HEK293 (cell line): ENCODE data around the gene LMAN2L.

ENCODE experiments used
- CTCF ChIA-PET: fragments of 350-600 bp; formaldehyde crosslinking; extraction: SDS; loops from one replicate; lab custom pipeline; 2021; ENCODE audit warnings: antibody characterized with exemption; lab: Yijun Ruan, JAX
- POLR2A ChIA-PET: fragments of 300-600 bp; formaldehyde crosslinking; extraction: SDS; loops from one replicate; lab custom pipeline; 2020; ENCODE audit warnings: antibody characterized with exemption, inconsistent platforms; lab: Yijun Ruan, JAX
- H3K27ac ChIP-seq: fragments of 200-500 bp; sonication (Bioruptor generic); 2 replicates; pipeline ENCODE4 v1.5.1; 2014; ENCODE audit warnings: low read depth, low read length, control low read depth, inconsistent platforms; ENCODE audit errors: extremely low read depth
- H3K36me3 ChIP-seq, 2 experiments: fragments of 200-500 bp in 1 of 2; sonication (Bioruptor generic) in 1 of 2; 1 replicate in 1 of 2; 2 replicates in 1 of 2; pipeline ENCODE4 v1.5.1; 2014 to 2017; ENCODE audit warnings: inconsistent platforms in 2 of 2, low read length in 2 of 2; ENCODE audit not compliant: control insufficient read depth in 2 of 2, insufficient read depth in 1 of 2
- H3K4me1 ChIP-seq: fragments of 200-500 bp; sonication (Bioruptor generic); 2 replicates; pipeline ENCODE4 v1.5.1; 2014; ENCODE audit warnings: mild to moderate bottlenecking, low read length, inconsistent platforms; ENCODE audit not compliant: control insufficient read depth, insufficient read depth
- H3K4me3 ChIP-seq: 2 replicates; pipeline ENCODE4 v1.5.1; 2011; ENCODE audit warnings: low read depth, mild to moderate bottlenecking, control low read depth, low read length, moderate library complexity
- H3K9me3 ChIP-seq: fragments of 200-500 bp; sonication (Bioruptor generic); 2 replicates; pipeline ENCODE4 v1.5.1; 2014; ENCODE audit warnings: low read depth, low read length, inconsistent platforms; ENCODE audit not compliant: control insufficient read depth, insufficient read depth
- BCL11A ChIP-seq: fragments of 450-650 bp; formaldehyde crosslinking; IDR thresholded peaks from 2 replicates; pipeline ENCODE4 v1.5.1; 2016; ENCODE audit warnings: low read depth, missing biosample characterization, missing genetic modification characterization
- EGR2 ChIP-seq: fragments of 450-650 bp; formaldehyde crosslinking; IDR thresholded peaks from 2 replicates; pipeline ENCODE4 v1.5.1; 2016; ENCODE audit warnings: low read depth, missing biosample characterization, missing genetic modification characterization
- IKZF3 ChIP-seq: fragments of 450-650 bp; IDR thresholded peaks from 2 replicates; pipeline ENCODE4 v1.5.0; 2018; ENCODE audit warnings: missing biosample characterization, mild to moderate bottlenecking, missing genetic modification characterization, moderate library complexity
- KLF1 ChIP-seq: fragments of 450-650 bp; formaldehyde crosslinking; IDR thresholded peaks from 2 replicates; pipeline ENCODE4 v1.5.1; 2016; ENCODE audit warnings: missing biosample characterization, missing genetic modification characterization
- MEIS1 ChIP-seq: sonication (generic); formaldehyde crosslinking; IDR thresholded peaks from 2 replicates; pipeline ENCODE4 v1.8.1; 2022; ENCODE audit warnings: missing genetic modification reagents, mild to moderate bottlenecking, borderline replicate concordance
- REPIN1 ChIP-seq: fragments of 450-650 bp; formaldehyde crosslinking; IDR thresholded peaks from 2 replicates; pipeline ENCODE4 v1.5.1; 2017; ENCODE audit warnings: missing biosample characterization, missing genetic modification characterization, low read depth
- SETDB1 ChIP-seq: IDR thresholded peaks from one replicate; pipeline ENCODE4 v1.6.1; 2017; ENCODE audit warnings: mild to moderate bottlenecking, low read length, moderate library complexity, mixed read lengths; ENCODE audit not compliant: insufficient read length
- SP2 ChIP-seq: fragments of 450-650 bp; formaldehyde crosslinking; IDR thresholded peaks from 2 replicates; pipeline ENCODE4 v1.5.1; 2016; ENCODE audit warnings: missing biosample characterization, missing genetic modification characterization
- ZBTB48 ChIP-seq: fragments of 450-650 bp; formaldehyde crosslinking; IDR thresholded peaks from 2 replicates; pipeline ENCODE4 v1.5.1; 2016; ENCODE audit warnings: missing biosample characterization, missing genetic modification characterization
- ZFHX2 ChIP-seq: fragments of 450-650 bp; formaldehyde crosslinking; conservative IDR thresholded peaks from 2 replicates; pipeline ENCODE4 v1.5.1; 2016; ENCODE audit warnings: missing biosample characterization, missing genetic modification characterization
- ZNF132 ChIP-seq: fragments of 450-650 bp; formaldehyde crosslinking; IDR thresholded peaks from 2 replicates; pipeline ENCODE4 v1.5.1; 2017; ENCODE audit warnings: missing biosample characterization, missing genetic modification characterization, borderline replicate concordance
- ZNF221 ChIP-seq: fragments of 450-650 bp; formaldehyde crosslinking; IDR thresholded peaks from 2 replicates; pipeline ENCODE4 v1.5.1; 2017; ENCODE audit warnings: missing biosample characterization, missing genetic modification characterization, borderline replicate concordance
- ZNF274 ChIP-seq, 2 experiments: fragments of 200-500 bp in 1 of 2; fragments of 450-650 bp in 1 of 2; sonication (Bioruptor generic) in 1 of 2; formaldehyde crosslinking in 1 of 2; IDR thresholded peaks; 2 replicates each; pipeline versions ENCODE4 v1.5.1 to v1.6.1; 2014 to 2016; ENCODE audit warnings: borderline replicate concordance in 1 of 2, inconsistent platforms in 1 of 2, low read length in 1 of 2, missing biosample characterization in 1 of 2, missing genetic modification characterization in 1 of 2
- ZNF292 ChIP-seq: fragments of 450-650 bp; formaldehyde crosslinking; IDR thresholded peaks from 2 replicates; pipeline ENCODE4 v1.5.1; 2016; ENCODE audit warnings: low read depth, missing biosample characterization, missing genetic modification characterization, borderline replicate concordance
- ZNF404 ChIP-seq: fragments of 450-650 bp; formaldehyde crosslinking; IDR thresholded peaks from 2 replicates; pipeline ENCODE4 v1.5.1; 2017; ENCODE audit warnings: missing biosample characterization, missing genetic modification characterization
- ZNF549 ChIP-seq: fragments of 450-650 bp; IDR thresholded peaks from 2 replicates; pipeline ENCODE4 v1.5.1; 2018; ENCODE audit warnings: missing biosample characterization, missing genetic modification characterization, mild to moderate bottlenecking, inconsistent platforms, moderate library complexity
- ZNF555 ChIP-seq: fragments of 450-650 bp; formaldehyde crosslinking; conservative IDR thresholded peaks from 2 replicates; pipeline ENCODE4 v1.5.1; 2017; ENCODE audit warnings: missing biosample characterization, mild to moderate bottlenecking, missing genetic modification characterization, inconsistent platforms
- ZNF621 ChIP-seq: fragments of 450-650 bp; formaldehyde crosslinking; IDR thresholded peaks from 2 replicates; pipeline ENCODE4 v1.5.1; 2017; ENCODE audit warnings: missing biosample characterization, missing genetic modification characterization
- ZNF670 ChIP-seq: fragments of 450-650 bp; formaldehyde crosslinking; IDR thresholded peaks from 2 replicates; pipeline ENCODE4 v1.5.1; 2016; ENCODE audit warnings: missing biosample characterization, missing genetic modification characterization, low read depth
- ZNF707 ChIP-seq: fragments of 450-650 bp; formaldehyde crosslinking; IDR thresholded peaks from 2 replicates; pipeline ENCODE4 v1.5.1; 2016; ENCODE audit warnings: missing biosample characterization, missing genetic modification characterization
- TF ChIP-seq, protein P1 (sequence below): fragments of 450-650 bp; formaldehyde crosslinking; IDR thresholded peaks from 2 replicates; pipeline ENCODE4 v1.5.1; 2016; ENCODE audit warnings: missing biosample characterization, missing genetic modification characterization
- TF ChIP-seq, protein P2 (sequence below): fragments of 450-650 bp; formaldehyde crosslinking; IDR thresholded peaks from 2 replicates; pipeline ENCODE4 v1.5.1; 2016; ENCODE audit warnings: missing biosample characterization, missing genetic modification characterization
- TF ChIP-seq, protein P3 (sequence below): fragments of 450-650 bp; formaldehyde crosslinking; IDR thresholded peaks from 2 replicates; pipeline ENCODE4 v1.5.1; 2016; ENCODE audit warnings: missing biosample characterization, missing genetic modification characterization
- TF ChIP-seq, protein P4 (sequence below): fragments of 450-650 bp; IDR thresholded peaks from 2 replicates; pipeline ENCODE4 v1.5.1; 2018; ENCODE audit warnings: missing biosample characterization, mild to moderate bottlenecking, missing genetic modification characterization

Gene LMAN2L

DNA sequence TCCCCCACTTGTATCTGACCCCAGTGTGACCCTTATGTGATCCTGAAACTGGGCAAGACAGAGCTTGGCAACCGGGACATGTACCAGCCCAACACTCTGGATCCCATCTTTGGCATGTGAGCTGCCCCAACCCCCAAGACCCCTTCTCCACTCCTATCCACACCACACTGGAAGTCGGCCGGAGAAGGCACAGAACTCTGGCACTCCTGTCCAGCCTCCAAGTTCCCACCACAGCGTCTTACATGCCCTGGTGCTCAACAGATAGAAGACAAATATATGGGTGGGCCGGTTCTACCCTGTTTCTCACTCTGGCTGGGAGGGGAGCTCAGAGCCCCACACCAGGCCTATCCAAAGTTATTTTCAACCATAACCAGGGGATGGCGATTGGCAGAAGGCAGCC is 40.8 kb downstream of the LMAN2L start (continued):
- TF ChIP-seq SP2 (tag by site-specific recombination) (no peak), ZBTB48 (tag by site-specific recombination) (no peak), REPIN1 (tag by site-specific recombination) (no peak), KLF1 (tag by site-specific recombination) (no peak), EGR2 (tag by site-specific recombination) (no peak)
- TF ChIP-seq, protein P1, sequence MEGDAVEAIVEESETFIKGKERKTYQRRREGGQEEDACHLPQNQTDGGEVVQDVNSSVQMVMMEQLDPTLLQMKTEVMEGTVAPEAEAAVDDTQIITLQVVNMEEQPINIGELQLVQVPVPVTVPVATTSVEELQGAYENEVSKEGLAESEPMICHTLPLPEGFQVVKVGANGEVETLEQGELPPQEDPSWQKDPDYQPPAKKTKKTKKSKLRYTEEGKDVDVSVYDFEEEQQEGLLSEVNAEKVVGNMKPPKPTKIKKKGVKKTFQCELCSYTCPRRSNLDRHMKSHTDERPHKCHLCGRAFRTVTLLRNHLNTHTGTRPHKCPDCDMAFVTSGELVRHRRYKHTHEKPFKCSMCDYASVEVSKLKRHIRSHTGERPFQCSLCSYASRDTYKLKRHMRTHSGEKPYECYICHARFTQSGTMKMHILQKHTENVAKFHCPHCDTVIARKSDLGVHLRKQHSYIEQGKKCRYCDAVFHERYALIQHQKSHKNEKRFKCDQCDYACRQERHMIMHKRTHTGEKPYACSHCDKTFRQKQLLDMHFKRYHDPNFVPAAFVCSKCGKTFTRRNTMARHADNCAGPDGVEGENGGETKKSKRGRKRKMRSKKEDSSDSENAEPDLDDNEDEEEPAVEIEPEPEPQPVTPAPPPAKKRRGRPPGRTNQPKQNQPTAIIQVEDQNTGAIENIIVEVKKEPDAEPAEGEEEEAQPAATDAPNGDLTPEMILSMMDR (tag by site-specific recombination) = no peak

DNA sequence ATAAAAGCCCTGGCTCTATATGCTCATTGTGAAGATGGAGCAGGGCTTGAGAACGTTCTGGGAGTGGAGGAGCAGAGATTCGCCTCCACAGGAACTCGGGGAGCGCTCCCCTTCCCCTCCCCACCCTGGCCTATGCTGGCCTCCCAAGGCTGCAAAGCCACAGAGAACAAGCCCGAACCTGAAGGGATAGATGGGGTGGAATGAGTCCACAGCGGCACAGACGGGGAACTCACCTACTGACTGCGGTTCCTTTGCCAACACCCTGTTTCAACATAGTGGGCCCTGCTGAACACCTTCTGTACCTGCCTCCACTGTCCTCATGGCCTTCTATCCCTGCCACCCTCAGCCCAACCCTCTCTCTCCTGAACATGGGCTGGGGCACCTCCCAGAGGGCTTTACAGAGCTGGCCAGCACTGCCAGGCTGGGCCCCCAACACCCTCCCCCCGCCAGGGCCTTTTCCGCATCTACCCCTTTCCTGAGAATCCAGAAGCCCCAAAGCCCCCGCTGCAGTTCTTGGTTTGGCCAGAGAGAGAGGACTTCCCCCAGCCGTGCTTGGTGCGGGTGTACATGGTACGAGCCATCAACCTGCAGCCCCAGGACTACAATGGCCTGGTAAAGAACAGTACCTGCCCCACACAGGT is 41.5 kb downstream of the LMAN2L start:
- TF ChIP-seq ZNF221 (no peak), ZNF621 (tag by site-specific recombination) (no peak), ZNF670 (tag by site-specific recombination) (no peak), ZNF292 (tag by site-specific recombination) (no peak), BCL11A (tag by site-specific recombination) (no peak)
- TF ChIP-seq, protein P2, sequence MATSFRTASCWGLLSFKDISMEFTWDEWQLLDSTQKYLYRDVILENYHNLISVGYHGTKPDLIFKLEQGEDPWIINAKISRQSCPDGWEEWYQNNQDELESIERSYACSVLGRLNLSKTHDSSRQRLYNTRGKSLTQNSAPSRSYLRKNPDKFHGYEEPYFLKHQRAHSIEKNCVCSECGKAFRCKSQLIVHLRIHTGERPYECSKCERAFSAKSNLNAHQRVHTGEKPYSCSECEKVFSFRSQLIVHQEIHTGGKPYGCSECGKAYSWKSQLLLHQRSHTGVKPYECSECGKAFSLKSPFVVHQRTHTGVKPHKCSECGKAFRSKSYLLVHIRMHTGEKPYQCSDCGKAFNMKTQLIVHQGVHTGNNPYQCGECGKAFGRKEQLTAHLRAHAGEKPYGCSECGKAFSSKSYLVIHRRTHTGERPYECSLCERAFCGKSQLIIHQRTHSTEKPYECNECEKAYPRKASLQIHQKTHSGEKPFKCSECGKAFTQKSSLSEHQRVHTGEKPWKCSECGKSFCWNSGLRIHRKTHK (tag by site-specific recombination) = no peak
- TF ChIP-seq, protein P3, sequence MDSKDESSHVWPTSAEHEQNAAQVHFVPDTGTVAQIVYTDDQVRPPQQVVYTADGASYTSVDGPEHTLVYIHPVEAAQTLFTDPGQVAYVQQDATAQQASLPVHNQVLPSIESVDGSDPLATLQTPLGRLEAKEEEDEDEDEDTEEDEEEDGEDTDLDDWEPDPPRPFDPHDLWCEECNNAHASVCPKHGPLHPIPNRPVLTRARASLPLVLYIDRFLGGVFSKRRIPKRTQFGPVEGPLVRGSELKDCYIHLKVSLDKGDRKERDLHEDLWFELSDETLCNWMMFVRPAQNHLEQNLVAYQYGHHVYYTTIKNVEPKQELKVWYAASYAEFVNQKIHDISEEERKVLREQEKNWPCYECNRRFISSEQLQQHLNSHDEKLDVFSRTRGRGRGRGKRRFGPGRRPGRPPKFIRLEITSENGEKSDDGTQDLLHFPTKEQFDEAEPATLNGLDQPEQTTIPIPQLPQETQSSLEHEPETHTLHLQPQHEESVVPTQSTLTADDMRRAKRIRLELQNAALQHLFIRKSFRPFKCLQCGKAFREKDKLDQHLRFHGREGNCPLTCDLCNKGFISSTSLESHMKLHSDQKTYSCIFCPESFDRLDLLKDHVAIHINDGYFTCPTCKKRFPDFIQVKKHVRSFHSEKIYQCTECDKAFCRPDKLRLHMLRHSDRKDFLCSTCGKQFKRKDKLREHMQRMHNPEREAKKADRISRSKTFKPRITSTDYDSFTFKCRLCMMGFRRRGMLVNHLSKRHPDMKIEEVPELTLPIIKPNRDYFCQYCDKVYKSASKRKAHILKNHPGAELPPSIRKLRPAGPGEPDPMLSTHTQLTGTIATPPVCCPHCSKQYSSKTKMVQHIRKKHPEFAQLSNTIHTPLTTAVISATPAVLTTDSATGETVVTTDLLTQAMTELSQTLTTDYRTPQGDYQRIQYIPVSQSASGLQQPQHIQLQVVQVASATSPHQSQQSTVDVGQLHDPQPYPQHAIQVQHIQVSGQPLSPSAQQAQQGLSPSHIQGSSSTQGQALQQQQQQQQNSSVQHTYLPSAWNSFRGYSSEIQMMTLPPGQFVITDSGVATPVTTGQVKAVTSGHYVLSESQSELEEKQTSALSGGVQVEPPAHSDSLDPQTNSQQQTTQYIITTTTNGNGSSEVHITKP = peak; percentile 52; the same call in 1 of the 2 replicates
- TF ChIP-seq, protein P4, sequence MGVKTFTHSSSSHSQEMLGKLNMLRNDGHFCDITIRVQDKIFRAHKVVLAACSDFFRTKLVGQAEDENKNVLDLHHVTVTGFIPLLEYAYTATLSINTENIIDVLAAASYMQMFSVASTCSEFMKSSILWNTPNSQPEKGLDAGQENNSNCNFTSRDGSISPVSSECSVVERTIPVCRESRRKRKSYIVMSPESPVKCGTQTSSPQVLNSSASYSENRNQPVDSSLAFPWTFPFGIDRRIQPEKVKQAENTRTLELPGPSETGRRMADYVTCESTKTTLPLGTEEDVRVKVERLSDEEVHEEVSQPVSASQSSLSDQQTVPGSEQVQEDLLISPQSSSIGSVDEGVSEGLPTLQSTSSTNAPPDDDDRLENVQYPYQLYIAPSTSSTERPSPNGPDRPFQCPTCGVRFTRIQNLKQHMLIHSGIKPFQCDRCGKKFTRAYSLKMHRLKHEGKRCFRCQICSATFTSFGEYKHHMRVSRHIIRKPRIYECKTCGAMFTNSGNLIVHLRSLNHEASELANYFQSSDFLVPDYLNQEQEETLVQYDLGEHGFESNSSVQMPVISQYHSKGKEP (tag by site-specific recombination) = no peak
- no peaks in the 10 kb centered on the region for H3K4me1 ChIP-seq
- ChIA-PET CTCF (no interaction called here), POLR2A (no interaction called here)
- no peaks in the 10 kb centered on the region for H3K9me3 ChIP-seq
- peaks cover 0 to 16% of the 10 kb centered on the region in 2 experiments; a peak in 1 of 3 replicates for H3K36me3 ChIP-seq
- H3K27ac ChIP-seq = no peak overlapping the region
- H3K4me3 ChIP-seq = no peak overlapping the region

DNA sequence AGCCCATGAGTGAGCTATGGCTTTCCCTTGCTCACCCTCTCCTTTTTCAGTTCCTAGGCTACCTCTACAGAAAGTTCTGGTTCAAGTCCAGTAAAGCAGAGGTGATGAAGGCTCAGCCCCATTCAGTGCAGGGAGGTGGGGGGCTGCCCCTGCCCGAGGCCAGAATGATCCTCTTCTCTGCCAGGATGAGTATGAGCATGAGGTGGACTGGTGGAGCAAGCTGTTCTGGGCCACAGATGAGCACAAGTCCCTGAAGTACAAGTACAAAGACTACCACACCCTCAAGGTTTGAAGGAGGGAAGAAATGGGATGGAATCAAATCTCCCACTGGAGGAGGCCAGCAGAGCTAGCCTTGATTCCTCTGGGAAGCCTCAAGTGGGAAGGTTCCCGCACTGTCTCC is 42.4 kb downstream of the LMAN2L start:
- H3K36me3 ChIP-seq = peaks cover 0 to 7% of the 10 kb centered on the region in 2 experiments; a peak in 1 of 3 replicates
- H3K9me3 ChIP-seq = no peaks in the 10 kb centered on the region
- POLR2A ChIA-PET = no interaction called here
- CTCF ChIA-PET = interaction anchor here (1.0 kb wide), 1 partner anchor 64 kb away, joined by 3 read pairs; no protein-coding TSS in a partner anchor
- H3K4me3 ChIP-seq = no peak overlapping the region
- no peak overlapping the region for H3K27ac ChIP-seq
- TF ChIP-seq ZNF555 (tag by site-specific recombination) = no peak
- TF ChIP-seq MEIS1 (CRISPR knock-in tag) = no peak
- no peak for TF ChIP-seq SETDB1
- TF ChIP-seq ZNF132 = no peak
- no peak for TF ChIP-seq ZNF404
- TF ChIP-seq IKZF3 = no peak
- no peak for TF ChIP-seq ZNF549 (tag by site-specific recombination)
- no peak for TF ChIP-seq ZNF707
- TF ChIP-seq ZNF274 (IDR thresholded peaks at IDR 0.05; ENCODE audit: low read length) = no peak
- TF ChIP-seq ZNF274 (tag by site-specific recombination; IDR thresholded peaks at IDR 0.05; ENCODE audit: borderline replicate concordance) = no peak
- TF ChIP-seq ZFHX2 = no peak
- no peak for TF ChIP-seq REPIN1 (tag by site-specific recombination)
- TF ChIP-seq, all 188 proteins: peak for 0
- H3K4me1 ChIP-seq = no peaks in the 10 kb centered on the region
